Uterus (tissue), 2 donors: ENCODE data around the gene GRIK1.

Source experiments
- CTCF ChIP-seq, 4 experiments: fragments of 200-600 bp in 2 of 4; fragments of 450-650 bp in 2 of 4; sonication (generic) in 2 of 4; IDR thresholded peaks; one replicate each; pipeline ENCODE4 v1.5.1; 2016 to 2019; ENCODE audit warnings: antibody characterized with exemption in 4 of 4, mild to moderate bottlenecking in 2 of 4, moderate library complexity in 1 of 4
- POLR2A ChIP-seq, 2 donors: fragments of 450-650 bp; IDR thresholded peaks; one replicate each; pipeline ENCODE4 v1.6.1; 2016; ENCODE audit warnings: antibody characterized with exemption in 2 of 2, mild to moderate bottlenecking in 1 of 2, moderate library complexity in 1 of 2

GRCh38 chr21:29725025-29725736, 214.6 kb downstream of the GRIK1 start:
- TF ChIP-seq CTCF (IDR thresholded peaks at IDR 0.05), result no peak
- no peak for TF ChIP-seq POLR2A (IDR thresholded peaks at IDR 0.05)
